Measurements from ENCODE around the gene COL18A1.
"Not testable (repeated sequence)": the region's sequence is repeated elsewhere in the genome, so short reads cannot be mapped to it uniquely, and the experiment has no call there.

Gene COL18A1

DNA sequence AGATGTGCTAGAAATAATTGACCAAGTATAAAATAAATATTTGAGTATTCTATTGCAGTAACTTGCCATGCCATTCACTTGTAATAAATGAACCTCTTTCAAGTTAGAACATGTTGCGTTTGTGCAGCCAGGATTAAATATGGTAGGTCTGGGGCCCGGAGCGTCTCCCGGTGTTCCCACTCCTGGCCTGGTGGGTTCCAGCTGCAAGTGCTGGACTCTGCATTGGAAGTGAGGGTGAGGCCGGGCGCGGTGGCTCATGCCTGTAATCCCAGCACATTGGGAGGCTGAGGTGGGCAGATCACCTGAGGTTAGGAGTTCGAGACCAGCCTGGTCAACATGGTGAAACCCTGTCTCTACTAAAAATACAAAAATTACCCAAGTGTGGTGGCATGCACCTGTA is 156.3 kb downstream of the COL18A1 start:
- DNase-seq (ENCODE audit: low spot score), result not testable (repeated sequence)

DNA sequence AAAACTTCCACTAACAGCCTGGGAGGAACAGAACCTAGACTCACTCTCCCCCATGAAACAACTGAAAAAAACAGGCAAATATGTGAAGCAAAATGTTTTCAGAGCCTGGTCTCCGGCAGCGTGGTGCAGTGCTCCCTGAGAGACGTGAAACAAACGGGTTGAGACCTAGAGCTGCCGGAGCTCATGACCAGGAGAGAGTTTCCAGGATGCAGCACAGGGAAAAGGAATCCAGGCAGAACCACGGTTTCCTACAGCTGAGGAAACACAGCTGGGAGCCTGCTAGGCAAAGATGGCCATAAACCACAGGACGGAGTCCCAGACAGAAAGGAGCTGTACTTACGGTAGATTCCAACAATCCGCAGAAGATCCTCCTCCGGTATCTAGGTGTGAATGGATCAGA is 157.4 kb downstream of the COL18A1 start:
- no peak for DNase-seq (ENCODE audit: low spot score)

DNA sequence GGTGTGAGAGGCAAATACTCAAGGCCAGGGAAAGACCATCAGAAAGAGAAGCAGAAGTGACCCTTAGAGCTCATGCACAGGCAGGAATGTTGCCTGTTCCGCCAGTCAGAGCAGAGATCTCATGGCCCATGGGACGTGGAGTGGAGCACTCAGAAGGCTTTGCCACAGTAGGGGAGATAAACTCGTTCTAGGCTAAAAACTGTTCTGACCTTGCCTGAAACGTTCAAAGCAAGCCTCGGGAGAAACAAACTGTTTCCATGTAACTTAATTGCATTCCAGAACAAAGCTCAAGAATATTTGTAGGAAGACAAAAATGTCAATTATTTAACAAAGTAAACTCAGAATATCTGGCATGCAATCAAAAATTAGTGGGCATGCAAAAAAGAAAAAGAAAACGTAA is 158.0 kb downstream of the COL18A1 start:
- DNase-seq (ENCODE audit: low spot score), result no peak

Data from putamen (tissue), 1 donor.